ENCODE measurements around the gene SAPCD1. TPM values are rescaled to one million over a fixed set of nuclear protein-coding genes. Genes with fewer than 3 reads are reported as not detected.

The SAPCD1 gene
- total RNA-seq, 2 donors from 2014 or later = 7.9 to 8.4 TPM

DNA sequence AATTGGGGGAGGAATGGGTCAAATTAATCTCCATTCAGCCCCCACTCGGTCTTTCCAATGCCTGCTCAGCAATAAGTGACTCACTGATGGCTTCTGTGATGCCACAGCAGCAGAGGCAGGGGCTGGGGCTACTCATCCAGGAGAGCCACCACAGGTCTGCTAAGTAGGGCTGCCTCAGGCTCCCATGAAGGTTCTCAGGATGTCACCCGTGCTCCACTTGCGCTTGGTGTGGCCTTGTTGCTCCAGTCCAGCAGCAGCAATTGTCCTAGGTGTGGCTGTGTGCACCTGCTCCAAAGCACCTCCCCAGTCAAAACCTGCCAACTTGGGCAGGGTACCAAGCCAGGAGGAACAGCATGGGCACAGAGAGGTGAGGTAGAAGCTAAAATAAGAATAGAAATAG, 40.3 kb upstream of the SAPCD1 start:
- H3K36me3 Mint-ChIP-seq (ENCODE audit: low read depth) = peaks cover 17% of the 10 kb centered on the region
- no peaks in the 10 kb centered on the region for H3K27me3 Mint-ChIP-seq (ENCODE audit: insufficient read depth)
- WGBS, 2 experiments (ENCODE audit: insufficient coverage in 1 of 2, insufficient read length in 1 of 2) = 87 to 100% methylated on average over 1 to 3 of the region's 3 CpGs
- Histone ChIP-seq H3K9ac (ENCODE audit: extremely low read depth, low read length, poor library complexity, severe bottlenecking) (no peak overlapping the region), H3K4me1 (ENCODE audit: control insufficient read depth, insufficient read depth, low read length) (no peaks in the 10 kb centered on the region), H3K9me3 (ENCODE audit: control insufficient read depth, low read length) (no peaks in the 10 kb centered on the region), H3K36me3 (ENCODE audit: control insufficient read depth, insufficient read depth, low read length) (peaks cover 17% of the 10 kb centered on the region), H3K27me3 (ENCODE audit: control insufficient read depth, insufficient read depth, low read length, poor library complexity, severe bottlenecking) (no peaks in the 10 kb centered on the region), H3K27ac (ENCODE audit: low read depth, low read length) (no peak overlapping the region), H3K4me3 (ENCODE audit: low read length) (no peak overlapping the region)
- DNase-seq = no peak
- H3K4me1 Mint-ChIP-seq = peaks cover 15% of the 10 kb centered on the region
- H3K9me3 Mint-ChIP-seq = no peaks in the 10 kb centered on the region
- H3K4me3 Mint-ChIP-seq = no peak overlapping the region
- TF ChIP-seq, protein P1, sequence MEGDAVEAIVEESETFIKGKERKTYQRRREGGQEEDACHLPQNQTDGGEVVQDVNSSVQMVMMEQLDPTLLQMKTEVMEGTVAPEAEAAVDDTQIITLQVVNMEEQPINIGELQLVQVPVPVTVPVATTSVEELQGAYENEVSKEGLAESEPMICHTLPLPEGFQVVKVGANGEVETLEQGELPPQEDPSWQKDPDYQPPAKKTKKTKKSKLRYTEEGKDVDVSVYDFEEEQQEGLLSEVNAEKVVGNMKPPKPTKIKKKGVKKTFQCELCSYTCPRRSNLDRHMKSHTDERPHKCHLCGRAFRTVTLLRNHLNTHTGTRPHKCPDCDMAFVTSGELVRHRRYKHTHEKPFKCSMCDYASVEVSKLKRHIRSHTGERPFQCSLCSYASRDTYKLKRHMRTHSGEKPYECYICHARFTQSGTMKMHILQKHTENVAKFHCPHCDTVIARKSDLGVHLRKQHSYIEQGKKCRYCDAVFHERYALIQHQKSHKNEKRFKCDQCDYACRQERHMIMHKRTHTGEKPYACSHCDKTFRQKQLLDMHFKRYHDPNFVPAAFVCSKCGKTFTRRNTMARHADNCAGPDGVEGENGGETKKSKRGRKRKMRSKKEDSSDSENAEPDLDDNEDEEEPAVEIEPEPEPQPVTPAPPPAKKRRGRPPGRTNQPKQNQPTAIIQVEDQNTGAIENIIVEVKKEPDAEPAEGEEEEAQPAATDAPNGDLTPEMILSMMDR (conservative IDR thresholded peaks at IDR 0.05) = no peak
- no peak overlapping the region for H3K27ac Mint-ChIP-seq

DNA sequence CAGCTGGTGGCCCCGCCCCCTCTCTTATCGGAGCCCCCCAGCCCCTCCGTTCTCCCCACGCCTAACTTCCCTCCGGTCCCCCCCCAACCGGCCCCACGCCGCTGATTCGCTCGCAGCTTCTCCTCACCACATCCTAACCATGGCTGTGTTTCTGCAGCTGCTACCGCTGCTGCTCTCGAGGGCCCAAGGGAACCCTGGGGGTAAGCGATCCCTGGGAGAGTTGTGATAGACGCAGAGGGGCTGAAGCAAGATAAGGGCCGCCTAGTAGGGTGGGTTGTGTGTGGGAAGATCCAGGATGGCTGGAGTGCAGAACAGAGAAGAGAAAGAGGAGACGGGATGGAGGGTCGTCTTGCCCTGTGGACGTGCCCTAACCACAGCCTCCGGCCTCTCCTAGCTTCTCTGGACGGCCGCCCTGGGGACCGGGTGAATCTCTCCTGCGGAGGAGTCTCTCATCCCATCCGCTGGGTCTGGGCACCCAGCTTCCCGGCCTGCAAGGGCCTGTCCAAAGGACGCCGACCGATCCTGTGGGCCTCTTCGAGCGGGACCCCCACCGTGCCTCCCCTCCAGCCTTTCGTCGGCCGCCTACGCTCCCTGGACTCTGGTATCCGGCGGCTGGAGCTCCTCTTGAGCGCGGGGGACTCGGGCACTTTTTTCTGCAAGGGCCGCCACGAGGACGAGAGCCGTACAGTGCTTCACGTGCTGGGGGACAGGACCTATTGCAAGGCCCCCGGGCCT, 39.0 kb upstream of the SAPCD1 start, which contains the start of gene MPIG6B:
Gene MPIG6B (plus strand): TSS at position 129 of the 735 bp plus-strand sequence. CDS start 11 bp downstream, at position 140.
- Histone ChIP-seq H3K4me3 (ENCODE audit: low read length) (no peak within 1 kb of the TSS), H3K27ac (ENCODE audit: low read depth, low read length) (no peak within 1 kb of the TSS), H3K36me3 (ENCODE audit: control insufficient read depth, insufficient read depth, low read length) (peaks cover 29% of the 10 kb centered on the region), H3K9ac (ENCODE audit: extremely low read depth, low read length, poor library complexity, severe bottlenecking) (no peak within 1 kb of the TSS), H3K4me1 (ENCODE audit: control insufficient read depth, insufficient read depth, low read length) (no peaks in the 10 kb centered on the region), H3K27me3 (ENCODE audit: control insufficient read depth, insufficient read depth, low read length, poor library complexity, severe bottlenecking) (no peaks in the 10 kb centered on the region), H3K9me3 (ENCODE audit: control insufficient read depth, low read length) (no peaks in the 10 kb centered on the region)
- WGBS, 2 experiments (ENCODE audit: insufficient coverage in 1 of 2, insufficient read length in 1 of 2) = 93 to 95% methylated on average over 31 to 46 of the region's 46 CpGs
- no peaks in the 10 kb centered on the region for H3K27me3 Mint-ChIP-seq (ENCODE audit: insufficient read depth)
- H3K4me3 Mint-ChIP-seq = no peak within 1 kb of the TSS
- peaks cover 5% of the 10 kb centered on the region for H3K4me1 Mint-ChIP-seq
- peak; percentile 52 for DNase-seq
- TF ChIP-seq, protein P1 (conservative IDR thresholded peaks at IDR 0.05) = no peak
- peaks cover 27% of the 10 kb centered on the region for H3K36me3 Mint-ChIP-seq (ENCODE audit: low read depth)
- no peaks in the 10 kb centered on the region for H3K9me3 Mint-ChIP-seq
- no peak within 1 kb of the TSS for H3K27ac Mint-ChIP-seq

DNA sequence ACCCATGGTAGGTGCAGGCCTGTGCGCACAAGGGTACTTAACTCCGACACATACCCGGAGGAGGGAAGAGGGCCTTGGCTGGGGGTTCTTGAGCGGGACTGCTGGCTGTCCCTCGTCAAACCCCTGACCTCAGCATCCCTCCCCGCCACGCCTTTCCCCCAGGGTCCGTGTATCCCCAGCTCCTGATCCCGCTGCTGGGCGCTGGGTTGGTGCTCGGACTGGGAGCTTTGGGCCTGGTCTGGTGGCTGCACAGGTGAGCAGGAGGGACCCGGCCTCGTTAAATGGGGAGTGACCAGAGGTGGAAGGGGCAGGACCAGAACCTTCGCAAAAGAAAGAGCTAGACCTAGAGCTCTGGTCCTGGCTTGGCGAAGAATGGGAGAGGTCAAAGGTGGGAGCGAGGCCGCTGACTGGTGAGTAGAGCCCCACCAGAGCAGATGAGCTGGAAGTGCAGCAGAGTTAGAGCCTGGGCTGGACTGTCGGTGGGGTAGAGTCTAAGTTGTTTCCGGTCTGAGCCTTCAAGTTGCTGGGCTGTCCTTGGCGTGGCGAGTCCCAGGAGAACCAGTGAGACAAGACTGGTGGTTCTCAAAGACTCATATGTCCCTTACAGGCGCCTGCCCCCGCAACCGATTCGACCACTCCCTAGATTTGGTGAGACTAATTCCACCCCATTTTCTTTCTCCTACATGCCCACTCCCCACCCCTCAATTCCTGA, 38.3 kb upstream of the SAPCD1 start:
- peaks cover 35% of the 10 kb centered on the region for H3K36me3 ChIP-seq (ENCODE audit: control insufficient read depth, insufficient read depth, low read length)
- no peaks in the 10 kb centered on the region for H3K9me3 ChIP-seq (ENCODE audit: control insufficient read depth, low read length)
- no peaks in the 10 kb centered on the region for H3K27me3 ChIP-seq (ENCODE audit: control insufficient read depth, insufficient read depth, low read length, poor library complexity, severe bottlenecking)
- H3K4me3 Mint-ChIP-seq = no peak overlapping the region
- H3K36me3 Mint-ChIP-seq (ENCODE audit: low read depth) = peaks cover 34% of the 10 kb centered on the region
- TF ChIP-seq, protein P1 (conservative IDR thresholded peaks at IDR 0.05) = no peak
- H3K27ac Mint-ChIP-seq = no peak overlapping the region
- 95 to 96% methylated on average over 14 to 25 of the region's 25 CpGs for WGBS, 2 experiments (ENCODE audit: insufficient coverage in 1 of 2, insufficient read length in 1 of 2)
- no peaks in the 10 kb centered on the region for H3K27me3 Mint-ChIP-seq (ENCODE audit: insufficient read depth)
- H3K9ac ChIP-seq (ENCODE audit: extremely low read depth, low read length, poor library complexity, severe bottlenecking) = no peak overlapping the region
- no peaks in the 10 kb centered on the region for H3K4me1 Mint-ChIP-seq
- no peaks in the 10 kb centered on the region for H3K4me1 ChIP-seq (ENCODE audit: control insufficient read depth, insufficient read depth, low read length)
- no peak overlapping the region for H3K27ac ChIP-seq (ENCODE audit: low read depth, low read length)
- no peak overlapping the region for H3K4me3 ChIP-seq (ENCODE audit: low read length)
- no peak for DNase-seq
- H3K9me3 Mint-ChIP-seq = no peaks in the 10 kb centered on the region

Measured in endodermal cell (in vitro differentiated cells).